H9 (cell line): ENCODE results near the gene ADAMTS13. TPM values are rescaled to one million over a fixed set of nuclear protein-coding genes. Genes with fewer than 3 reads are reported as not detected.

ENCODE experiments used
- DNase-seq: peaks from one replicate; pipeline ENCODE4 v3.0.0-alpha.2; 2017
- H2AFZ ChIP-seq: one replicate; pipeline ENCODE4 v1.6.1; 2013; ENCODE audit warnings: mild to moderate bottlenecking, low read length, control low read depth, moderate library complexity
- H2AK5ac ChIP-seq: 2 replicates; pipeline ENCODE4 v1.6.1; 2013; ENCODE audit warnings: low read length, control low read depth, mixed read lengths; ENCODE audit not compliant: insufficient read length
- H2BK120ac ChIP-seq: one replicate; pipeline ENCODE4 v1.6.1; 2013; ENCODE audit warnings: low read depth, mild to moderate bottlenecking, low read length, control low read depth, inconsistent platforms; ENCODE audit not compliant: poor library complexity, severe bottlenecking
- H2BK12ac ChIP-seq: 2 replicates; pipeline ENCODE4 v1.6.1; 2013; ENCODE audit warnings: low read length, control low read depth, mixed read lengths, low read depth; ENCODE audit not compliant: insufficient read length
- H2BK15ac ChIP-seq: 2 replicates; pipeline ENCODE4 v1.6.1; 2013; ENCODE audit warnings: low read depth, low read length, control low read depth
- H2BK20ac ChIP-seq: one replicate; pipeline ENCODE4 v1.6.1; 2013; ENCODE audit warnings: low read depth, mild to moderate bottlenecking, low read length, control low read depth, inconsistent platforms; ENCODE audit not compliant: poor library complexity, severe bottlenecking
- H2BK5ac ChIP-seq: 2 replicates; pipeline ENCODE4 v1.6.1; 2013; ENCODE audit warnings: low read length, control low read depth, mixed read lengths; ENCODE audit not compliant: insufficient read length
- H3K14ac ChIP-seq: 2 replicates; pipeline ENCODE4 v1.6.1; 2013; ENCODE audit warnings: low read length, control low read depth; ENCODE audit not compliant: insufficient read depth
- H3K18ac ChIP-seq: 2 replicates; pipeline ENCODE4 v1.6.1; 2013; ENCODE audit warnings: low read depth, mild to moderate bottlenecking, mixed read lengths, low read length, control low read depth; ENCODE audit not compliant: insufficient read length
- H3K23ac ChIP-seq: 2 replicates; pipeline ENCODE4 v1.6.1; 2013; ENCODE audit warnings: low read length, control low read depth, mixed read lengths, low read depth; ENCODE audit not compliant: insufficient read length
- H3K23me2 ChIP-seq: 2 replicates; pipeline ENCODE4 v1.6.1; 2013; ENCODE audit warnings: low read depth, mild to moderate bottlenecking, mixed read lengths, low read length, control low read depth; ENCODE audit not compliant: insufficient read length, poor library complexity, severe bottlenecking
- H3K27ac ChIP-seq: 2 replicates; pipeline ENCODE4 v1.5.1; 2013; ENCODE audit warnings: low read length, control low read depth, mixed read lengths, low read depth; ENCODE audit not compliant: insufficient read length
- H3K27me3 ChIP-seq: 2 replicates; pipeline ENCODE4 v1.6.1; 2013; ENCODE audit warnings: low read length, control low read depth, inconsistent platforms; ENCODE audit not compliant: insufficient read depth
- H3K4ac ChIP-seq: 2 replicates; pipeline ENCODE4 v1.6.1; 2013; ENCODE audit warnings: low read depth, mild to moderate bottlenecking, control low read depth, inconsistent platforms, low read length, moderate library complexity
- H3K4me1 ChIP-seq: 2 replicates; pipeline ENCODE4 v1.6.1; 2013; ENCODE audit warnings: low read length, control low read depth, inconsistent platforms; ENCODE audit not compliant: insufficient read depth
- H3K4me2 ChIP-seq: 2 replicates; pipeline ENCODE4 v1.6.1; 2013; ENCODE audit warnings: low read length, control low read depth, mixed read lengths; ENCODE audit not compliant: insufficient read length, insufficient read depth
- H3K56ac ChIP-seq: 2 replicates; pipeline ENCODE4 v1.6.1; 2013; ENCODE audit warnings: low read depth, mild to moderate bottlenecking, mixed read lengths, low read length, control low read depth; ENCODE audit not compliant: insufficient read length
- H3K79me1 ChIP-seq: 2 replicates; pipeline ENCODE4 v1.6.1; 2013; ENCODE audit warnings: low read depth, mild to moderate bottlenecking, moderate library complexity, low read length, control low read depth, inconsistent platforms; ENCODE audit not compliant: insufficient read depth, poor library complexity, severe bottlenecking
- H3K79me2 ChIP-seq: 2 replicates; pipeline ENCODE4 v1.6.1; 2013; ENCODE audit warnings: low read length, control low read depth, inconsistent platforms; ENCODE audit not compliant: insufficient read depth
- H3K9ac ChIP-seq: 2 replicates; pipeline ENCODE4 v1.6.1; 2013; ENCODE audit warnings: low read length, control low read depth, mixed read lengths; ENCODE audit not compliant: insufficient read length; ENCODE audit errors: extremely low read depth
- H3K9me3 ChIP-seq: one replicate; pipeline ENCODE4 v1.6.1; 2013; ENCODE audit warnings: low read depth, low read length, inconsistent platforms; ENCODE audit not compliant: control insufficient read depth
- H3T11ph ChIP-seq: one replicate; pipeline ENCODE4 v1.6.1; 2013; ENCODE audit warnings: mild to moderate bottlenecking, low read length, control low read depth, inconsistent platforms
- H4K20me1 ChIP-seq: one replicate; pipeline ENCODE4 v1.6.1; 2013; ENCODE audit not compliant: control insufficient read depth, insufficient read length, insufficient read depth
- H4K5ac ChIP-seq: 2 replicates; pipeline ENCODE4 v1.6.1; 2013; ENCODE audit warnings: low read depth, mild to moderate bottlenecking, mixed read lengths, low read length, control low read depth; ENCODE audit not compliant: insufficient read length
- H4K8ac ChIP-seq: replicated peaks from 2 replicates; pipeline ENCODE4 v1.6.1; 2013; ENCODE audit warnings: low read length, control low read depth, mixed read lengths, low read depth; ENCODE audit not compliant: insufficient read length
- H4K91ac ChIP-seq: 2 replicates; pipeline ENCODE4 v1.6.1; 2013; ENCODE audit warnings: low read depth, mild to moderate bottlenecking, moderate library complexity, mixed read lengths, low read length, control low read depth; ENCODE audit not compliant: insufficient read length
- H3K27ac Mint-ChIP-seq, 3 experiments: 2 replicates in 2 of 3; 3 replicates in 1 of 3; pipeline ENCODE4 v1.8.0; 2020 to 2021; ENCODE audit warnings: mixed read lengths in 3 of 3, mild to moderate bottlenecking in 1 of 3, moderate library complexity in 1 of 3
- H3K27me3 Mint-ChIP-seq: 2 replicates; pipeline ENCODE4 v1.8.0; 2021; ENCODE audit warnings: low read depth, mild to moderate bottlenecking, moderate library complexity, mixed read lengths
- H3K36me3 Mint-ChIP-seq, 3 experiments: 2 replicates in 2 of 3; 3 replicates in 1 of 3; pipeline ENCODE4 v1.8.0; 2020 to 2021; ENCODE audit warnings: low read depth in 3 of 3, mixed read lengths in 3 of 3; ENCODE audit not compliant: insufficient read depth in 1 of 3
- H3K4me1 Mint-ChIP-seq, 2 experiments: 2 replicates each; pipeline ENCODE4 v1.8.0; 2020; ENCODE audit warnings: mixed read lengths in 2 of 2
- H3K4me3 Mint-ChIP-seq, 2 experiments: 2 replicates in 1 of 2; 3 replicates in 1 of 2; pipeline ENCODE4 v1.8.0; 2020 to 2021; ENCODE audit warnings: mild to moderate bottlenecking in 2 of 2, mixed read lengths in 2 of 2, moderate library complexity in 1 of 2
- H3K9me3 Mint-ChIP-seq, 2 experiments: 2 replicates in 1 of 2; 3 replicates in 1 of 2; pipeline ENCODE4 v1.8.0; 2020; ENCODE audit warnings: mild to moderate bottlenecking in 2 of 2, mixed read lengths in 2 of 2, moderate library complexity in 1 of 2
- WGBS: extraction: QIAGEN DNeasy Blood & Tissue Kit; methylation state at CpG from one replicate; pipeline ENCODE4 v1.1.7; 2013; ENCODE audit warnings: missing lambda C conversion rate, low lambda C conversion rate, mixed read lengths; ENCODE audit not compliant: insufficient read length; ENCODE audit errors: extremely low coverage; 5-methylcytosine and 5-hydroxymethylcytosine counted together
- total RNA-seq: library from RNA; stranded (reverse); gene quantifications from 2 replicates; pipeline ENCODE4 v1.2.1, GENCODE V29; 2021
- TF ChIP-seq, protein P1 (sequence below): fragments of 200-600 bp; sonication (generic); conservative IDR thresholded peaks from 3 replicates; pipeline ENCODE4 v1.8.0; 2021; ENCODE audit warnings: antibody characterized with exemption, mild to moderate bottlenecking

Gene ADAMTS13
- total RNA-seq, 1 experiment from 2014 or later, result 8.8 TPM

- Histone ChIP-seq H3K56ac (no peak overlapping the region), H3K9ac (no peak overlapping the region), H2BK5ac (no peak overlapping the region), H4K8ac (no peak overlapping the region), H2AFZ (no peak overlapping the region), H3K4me1 (no peaks in the 10 kb centered on the region), H3K23ac (no peak overlapping the region), H3K79me2 (no peaks in the 10 kb centered on the region), H3T11ph (no peak overlapping the region), H2BK15ac (no peak overlapping the region), H3K23me2 (no peaks in the 10 kb centered on the region), H2BK20ac (no peak overlapping the region), H4K5ac (no peak overlapping the region), H4K20me1 (no peaks in the 10 kb centered on the region), H3K4me2 (no peak overlapping the region), H3K4ac (no peak overlapping the region), H2BK12ac (no peak overlapping the region), H3K27me3 (no peaks in the 10 kb centered on the region), H2AK5ac (no peak overlapping the region), H3K14ac (no peak overlapping the region), H3K79me1 (no peaks in the 10 kb centered on the region), H3K9me3 (no peaks in the 10 kb centered on the region), H3K27ac (no peak overlapping the region), H2BK120ac (no peak overlapping the region), H4K91ac (no peak overlapping the region), H3K18ac (no peak overlapping the region)
- Mint-ChIP-seq H3K36me3 (peaks cover 11 to 20% (median 12%) of the 10 kb centered on the region in 3 experiments; a peak in 6 of 7 replicates), H3K27me3 (no peaks in the 10 kb centered on the region), H3K4me1 (no peaks in the 10 kb centered on the region), H3K4me3 (no peak overlapping the region), H3K9me3 (no peaks in the 10 kb centered on the region), H3K27ac (no peak overlapping the region)
- no CpG with 5 or more reads among the region's 11 CpGs for WGBS
- TF ChIP-seq, protein P1, sequence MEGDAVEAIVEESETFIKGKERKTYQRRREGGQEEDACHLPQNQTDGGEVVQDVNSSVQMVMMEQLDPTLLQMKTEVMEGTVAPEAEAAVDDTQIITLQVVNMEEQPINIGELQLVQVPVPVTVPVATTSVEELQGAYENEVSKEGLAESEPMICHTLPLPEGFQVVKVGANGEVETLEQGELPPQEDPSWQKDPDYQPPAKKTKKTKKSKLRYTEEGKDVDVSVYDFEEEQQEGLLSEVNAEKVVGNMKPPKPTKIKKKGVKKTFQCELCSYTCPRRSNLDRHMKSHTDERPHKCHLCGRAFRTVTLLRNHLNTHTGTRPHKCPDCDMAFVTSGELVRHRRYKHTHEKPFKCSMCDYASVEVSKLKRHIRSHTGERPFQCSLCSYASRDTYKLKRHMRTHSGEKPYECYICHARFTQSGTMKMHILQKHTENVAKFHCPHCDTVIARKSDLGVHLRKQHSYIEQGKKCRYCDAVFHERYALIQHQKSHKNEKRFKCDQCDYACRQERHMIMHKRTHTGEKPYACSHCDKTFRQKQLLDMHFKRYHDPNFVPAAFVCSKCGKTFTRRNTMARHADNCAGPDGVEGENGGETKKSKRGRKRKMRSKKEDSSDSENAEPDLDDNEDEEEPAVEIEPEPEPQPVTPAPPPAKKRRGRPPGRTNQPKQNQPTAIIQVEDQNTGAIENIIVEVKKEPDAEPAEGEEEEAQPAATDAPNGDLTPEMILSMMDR, result no peak
- no peak for DNase-seq
These were observed 50.1 kb downstream of the ADAMTS13 start for GRCh38 chr9:133472277-133472645.
